H1 (cell line): ENCODE data around the gene WFDC5. TPM values are rescaled to one million over a fixed set of nuclear protein-coding genes. Genes with fewer than 3 reads are reported as not detected.

Source experiments
- CBX5 ChIP-seq: fragments of 300-800, 300-1000 bp; sonication (generic); IDR thresholded peaks from 2 replicates; pipeline ENCODE4 v1.7.1; 2016; ENCODE audit warnings: antibody characterized with exemption, low read length, low read depth
- CTCF ChIP-seq, 3 experiments: IDR thresholded peaks; 1 replicate in 2 of 3; 2 replicates in 1 of 3; pipeline versions ENCODE4 v1.5.1 to v1.6.1; 2011; ENCODE audit warnings: low read length in 3 of 3, mild to moderate bottlenecking in 3 of 3, inconsistent platforms in 2 of 3, low read depth in 1 of 3, moderate library complexity in 1 of 3; ENCODE audit not compliant: insufficient read depth in 1 of 3; ENCODE audit errors: control extremely low read depth in 1 of 3
- HDAC2 ChIP-seq, 2 experiments: fragments of 300-600 bp in 1 of 2; sonication (generic) in 1 of 2; IDR thresholded peaks; 2 replicates each; pipeline ENCODE4 v1.6.1; 2011 to 2012; ENCODE audit warnings: low read depth in 2 of 2, low read length in 2 of 2, mild to moderate bottlenecking in 2 of 2, moderate library complexity in 2 of 2, borderline replicate concordance in 1 of 2, inconsistent platforms in 1 of 2
- POLR2AphosphoS5 ChIP-seq: IDR thresholded peaks from 2 replicates; pipeline ENCODE4 v1.6.1; 2011; ENCODE audit warnings: low read depth, low read length
- polyA plus RNA-seq, 7 experiments: library from polyadenylated mRNA; depleted of rRNA in 3 of 7; stranded (reverse) in 5 of 7; unstranded in 2 of 7; fragments of >200 nt in 5 of 7; fragments of 200-250 nt in 2 of 7; gene quantifications; 1 replicate in 5 of 7; 2 replicates in 1 of 7; 4 replicates in 1 of 7; pipeline versions ENCODE4 v1.2.1 to v1.2.3, GENCODE V29; 2011 to 2013; ENCODE audit warnings: missing spikeins in 2 of 7, mixed read lengths in 2 of 7
- total RNA-seq: library from RNA; stranded (reverse); fragmentation: NEBNext Ultra II Directional; extraction: Animal tissue kit (Norgen Biotek cat#: 25700); gene quantifications from 2 replicates; pipeline ENCODE4 v1.2.1, GENCODE V29; 2021

Gene WFDC5
- total and polyA plus RNA-seq, 2 of the 8 experiments (the other 6 are each of a cell fraction or from before 2014, with no cell fraction given), result not detected

GRCh38 chr20:45111285-45111684 is 3.7 kb downstream of the WFDC5 start (continued):
- TF ChIP-seq CTCF (IDR thresholded peaks at IDR 0.05; ENCODE audit: control extremely low read depth in 1 of 3, insufficient read depth in 1 of 3, low read depth in 1 of 3, low read length in 3 of 3), result no peak
- TF ChIP-seq CBX5, result no peak
- no peak for TF ChIP-seq POLR2AphosphoS5
- no peak for TF ChIP-seq HDAC2 (IDR thresholded peaks at IDR 0.05; ENCODE audit: borderline replicate concordance in 1 of 2, low read depth in 2 of 2, low read length in 2 of 2)
